HepG2 (cell line): Measurements from ENCODE around the gene HNRNPA0. TPM values are rescaled to one million over a fixed set of nuclear protein-coding genes. Genes with fewer than 3 reads are reported as not detected.

Source experiments
- FOXJ3 ChIP-seq: sonication (generic); formaldehyde crosslinking; IDR thresholded peaks from 2 replicates; pipeline ENCODE4 v1.4.0; 2020; ENCODE audit warnings: missing genetic modification reagents, mild to moderate bottlenecking, borderline replicate concordance
- HDAC6 ChIP-seq: fragments of 200-600 bp; sonication (generic); IDR thresholded peaks from 2 replicates; pipeline ENCODE4 v1.7.0; 2017; ENCODE audit warnings: mild to moderate bottlenecking, antibody characterized with exemption, low read length, low read depth
- HMGXB4 ChIP-seq, 2 experiments: sonication (generic) in 1 of 2; formaldehyde crosslinking in 1 of 2; IDR thresholded peaks; 2 replicates each; pipeline versions ENCODE4 v1.4.0 to v1.6.1; 2018 to 2020; ENCODE audit warnings: missing genetic modification reagents in 2 of 2, borderline replicate concordance in 1 of 2, low read depth in 1 of 2, mild to moderate bottlenecking in 1 of 2, missing biosample characterization in 1 of 2
- KAT8 ChIP-seq: IDR thresholded peaks from 2 replicates; pipeline ENCODE4 v1.6.1; 2016; ENCODE audit warnings: missing genetic modification reagents, missing compliant biosample characterization
- LRRFIP1 ChIP-seq: sonication (generic); formaldehyde crosslinking; conservative IDR thresholded peaks from 2 replicates; pipeline ENCODE4 v1.4.0; 2020; ENCODE audit warnings: missing genetic modification reagents
- NFYB ChIP-seq: sonication (generic); formaldehyde crosslinking; IDR thresholded peaks from 2 replicates; pipeline ENCODE4 v1.4.0; 2020; ENCODE audit warnings: missing genetic modification reagents
- NR2C2 ChIP-seq: sonication (generic); formaldehyde crosslinking; IDR thresholded peaks from 2 replicates; pipeline ENCODE4 v1.4.0; 2020; ENCODE audit warnings: missing genetic modification reagents, mild to moderate bottlenecking, moderate library complexity, borderline replicate concordance
- PHF21A ChIP-seq: sonication (generic); formaldehyde crosslinking; IDR thresholded peaks from 2 replicates; pipeline ENCODE4 v1.5.0; 2020; ENCODE audit warnings: mild to moderate bottlenecking, missing genetic modification reagents
- POLR2A ChIP-seq, 2 experiments: IDR thresholded peaks; 2 replicates each; pipeline ENCODE4 v1.6.1; 2011; ENCODE audit warnings: low read depth in 2 of 2, low read length in 2 of 2, mild to moderate bottlenecking in 1 of 2, moderate library complexity in 1 of 2; ENCODE audit not compliant: insufficient read depth in 1 of 2
- SAFB2 ChIP-seq: sonication (generic); formaldehyde crosslinking; IDR thresholded peaks from 2 replicates; pipeline ENCODE4 v1.5.1; 2020; ENCODE audit warnings: missing genetic modification reagents, low read depth, mild to moderate bottlenecking, borderline replicate concordance
- TAF1 ChIP-seq: sonication (generic); formaldehyde crosslinking; IDR thresholded peaks from 2 replicates; pipeline ENCODE4 v1.4.0; 2020; ENCODE audit warnings: missing genetic modification reagents
- TRIM24 ChIP-seq: sonication (generic); formaldehyde crosslinking; IDR thresholded peaks from 2 replicates; pipeline ENCODE4 v1.8.0; 2022; ENCODE audit warnings: mild to moderate bottlenecking, missing genetic modification reagents
- ZFP36L1 ChIP-seq: sonication (generic); formaldehyde crosslinking; IDR thresholded peaks from 2 replicates; pipeline ENCODE4 v1.8.0; 2022; ENCODE audit warnings: mild to moderate bottlenecking, missing genetic modification reagents, moderate library complexity
- ZNF142 ChIP-seq: sonication (generic); formaldehyde crosslinking; IDR thresholded peaks from 2 replicates; pipeline ENCODE4 v1.4.0; 2020; ENCODE audit warnings: missing genetic modification reagents
- ZNF160 ChIP-seq: sonication (generic); formaldehyde crosslinking; IDR thresholded peaks from 2 replicates; pipeline ENCODE4 v1.8.0; 2022; ENCODE audit warnings: mild to moderate bottlenecking, inconsistent platforms, missing genetic modification reagents
- ZNF20 ChIP-seq: sonication (generic); formaldehyde crosslinking; IDR thresholded peaks from 2 replicates; pipeline ENCODE4 v1.4.0; 2020; ENCODE audit warnings: mild to moderate bottlenecking, moderate library complexity, missing genetic modification reagents
- ZNF570 ChIP-seq: sonication (generic); formaldehyde crosslinking; IDR thresholded peaks from 2 replicates; pipeline ENCODE4 v1.4.0; 2020; ENCODE audit warnings: mild to moderate bottlenecking, missing genetic modification reagents, borderline replicate concordance
- ZNF580 ChIP-seq: IDR thresholded peaks from 2 replicates; pipeline ENCODE4 v1.6.1; 2016; ENCODE audit warnings: low read depth, borderline replicate concordance
- ZNF607 ChIP-seq: sonication (generic); formaldehyde crosslinking; IDR thresholded peaks from 2 replicates; pipeline ENCODE4 v1.5.1; 2020; ENCODE audit warnings: missing genetic modification reagents, mild to moderate bottlenecking, borderline replicate concordance
- polyA plus RNA-seq, 8 experiments: library from polyadenylated mRNA; depleted of rRNA in 3 of 8; stranded (reverse) in 7 of 8; unstranded in 1 of 8; fragments of >200 nt; fragmentation: Illumina TruSeq in 4 of 8; extraction: Trizol in 4 of 8; gene quantifications; 2 replicates each; pipeline versions ENCODE4 v1.2.1 to v1.2.3, GENCODE V29; 2011 to 2016; ENCODE audit warnings: low read depth in 4 of 8, missing spikeins in 1 of 8, mixed read lengths in 1 of 8; ENCODE audit not compliant: insufficient read depth in 1 of 8
- total RNA-seq, 5 experiments: library from RNA; depleted of rRNA; stranded (reverse); fragments of >200 nt; fragmentation: Illumina TruSeq; extraction: Trizol; gene quantifications; 2 replicates each; pipeline ENCODE4 v1.2.3, GENCODE V29; 2016; ENCODE audit warnings: low read depth in 1 of 5

The HNRNPA0 gene
- total and polyA plus RNA-seq, 2 of the 13 experiments (the other 11 are each of a cell fraction or from before 2014, with no cell fraction given) = 9.0 to 12.9 TPM

GRCh38 chr5:137751869-137752491 is 2.2 kb downstream of the HNRNPA0 start (continued):
- TF ChIP-seq NR2C2 (CRISPR knock-in tag) (no peak), SAFB2 (no peak), PHF21A (CRISPR knock-in tag) (no peak), HMGXB4 (CRISPR knock-in tag; IDR thresholded peaks at IDR 0.05; ENCODE audit: borderline replicate concordance in 1 of 2, low read depth in 1 of 2) (peak in 1 of 2 experiments; percentile 79; a peak in 2 of 4 replicates), ZNF580 (CRISPR knock-in tag) (no peak), LRRFIP1 (CRISPR knock-in tag) (no peak), ZFP36L1 (no peak), POLR2A (IDR thresholded peaks at IDR 0.05; ENCODE audit: insufficient read depth in 1 of 2, low read depth in 2 of 2, low read length in 2 of 2) (0 out of 4 replicates have a peak, but pooled peaks of 1 of the 2 experiments have one; percentile 32), TAF1 (CRISPR knock-in tag) (no peak), ZNF607 (no peak), ZNF570 (CRISPR knock-in tag) (no peak), TRIM24 (CRISPR knock-in tag) (no peak), HDAC6 (no peak), ZNF20 (no peak), KAT8 (CRISPR knock-in tag) (no peak), FOXJ3 (CRISPR knock-in tag) (no peak), ZNF160 (no peak), NFYB (no peak), ZNF142 (CRISPR knock-in tag) (no peak)
